Activated T-helper 2 cell treated with anti-CD3 and anti-CD28 coated beads, Interferon-gamma antibody, Interleukin-2, Interleukin-4, amounts not matched to agents 10 μg/mL and 5 μg/mL and 100 μg/mL, durations not matched to agents 14 hours and 24 hours and 36 hours (primary cell): ENCODE measurements around the gene DYNLL1. TPM values are rescaled to one million over a fixed set of nuclear protein-coding genes. Genes with fewer than 3 reads are reported as not detected.
A peak's percentile ranks its signal among the peaks of the same experiment; 100 is the strongest.
"Not testable (repeated sequence)": the region's sequence is repeated elsewhere in the genome, so short reads cannot be mapped to it uniquely, and the experiment has no call there.

ENCODE experiments used
- DNase-seq: peaks from one replicate; pipeline ENCODE4 v3.0.0; 2021; ENCODE audit warnings: low spot score
- H3K27ac Mint-ChIP-seq: one replicate; pipeline ENCODE4 v1.8.0; 2021; ENCODE audit warnings: mixed read lengths
- H3K27me3 Mint-ChIP-seq: one replicate; pipeline ENCODE4 v1.8.0; 2021; ENCODE audit warnings: low read depth, mixed read lengths
- H3K36me3 Mint-ChIP-seq: one replicate; pipeline ENCODE4 v1.8.0; 2021; ENCODE audit warnings: low read depth, mixed read lengths
- H3K4me1 Mint-ChIP-seq: one replicate; pipeline ENCODE4 v1.8.0; 2021; ENCODE audit warnings: low read depth, mixed read lengths
- H3K4me3 Mint-ChIP-seq: one replicate; pipeline ENCODE4 v1.8.0; 2021; ENCODE audit warnings: low read depth, mild to moderate bottlenecking, moderate library complexity, mixed read lengths
- H3K9me3 Mint-ChIP-seq: one replicate; pipeline ENCODE4 v1.8.0; 2021; ENCODE audit warnings: mixed read lengths
- intact Hi-C: fragments of 100-400 bp; cut with micrococcal nuclease; formaldehyde crosslinking; loops from one replicate; pipeline ENCODE4 v1.15.1; 2023
- total RNA-seq: library from RNA; stranded (reverse); gene quantifications from 2 replicates; pipeline ENCODE4 v1.2.3, GENCODE V29; 2022

Gene DYNLL1
- 323 and 329 TPM in 2 replicates for total RNA-seq

- Mint-ChIP-seq H3K27me3 (no peaks in the 10 kb centered on the region), H3K9me3 (no peaks in the 10 kb centered on the region), H3K27ac (peak within 1 kb of the TSS; percentile 87), H3K4me1 (peaks cover 31% of the 10 kb centered on the region), H3K4me3 (peak within 1 kb of the TSS; percentile 98), H3K36me3 (peaks cover 37% of the 10 kb centered on the region)
- intact Hi-C loops = loop anchor here (1.0 to 5.0 kb wide), 3 partner anchors 27 to 49 kb away; partner anchors contain the start of genes GATC, RNF10, SRSF9 and TRIAP1
- DNase-seq = peak; percentile 96
These were observed at the start of gene DYNLL1 for GRCh38 chr12:120495731-120496412. Gene DYNLL1, plus strand, starts transcription at chr12:120496113. Its CDS starts 309 bp downstream, at chr12:120496422.

- Mint-ChIP-seq H3K4me3 (peak overlapping the region; percentile 98), H3K4me1 (peaks cover 17% of the 10 kb centered on the region), H3K27ac (peak overlapping the region; percentile 98), H3K36me3 (peaks cover 55% of the 10 kb centered on the region)
- H3K27me3 Mint-ChIP-seq, H3K9me3 Mint-ChIP-seq, DNase-seq: not testable (repeated sequence)
- intact Hi-C loops = loop anchor here (1.0 to 5.0 kb wide), 4 partner anchors 9 to 82 kb away; partner anchors contain the start of genes COQ5, COX6A1, DYNLL1 and SRSF9
These were observed 49.1 kb upstream of the DYNLL1 start for GRCh38 chr12:120446844-120447178.

GRCh38 chr12:120447992-120448391, 47.9 kb upstream of the DYNLL1 start:
- Mint-ChIP-seq H3K9me3 (no peaks in the 10 kb centered on the region), H3K27me3 (peaks cover 1% of the 10 kb centered on the region), H3K4me3 (peak overlapping the region; percentile 98), H3K27ac (peak overlapping the region; percentile 98), H3K4me1 (peaks cover 17% of the 10 kb centered on the region), H3K36me3 (peaks cover 56% of the 10 kb centered on the region)
- DNase-seq = no peak
- intact Hi-C loops = loop anchor here (5.0 kb wide), 1 partner anchor 49 kb away; the partner anchor contains the start of gene DYNLL1

- H3K36me3 Mint-ChIP-seq = peaks cover 60% of the 10 kb centered on the region
- not testable (repeated sequence) for H3K27ac Mint-ChIP-seq, H3K27me3 Mint-ChIP-seq
These were observed 43.4 kb upstream of the DYNLL1 start for GRCh38 chr12:120452524-120452923.

GRCh38 chr12:120453060-120453750, 42.7 kb upstream of the DYNLL1 start:
- H3K27me3 Mint-ChIP-seq = no peaks in the 10 kb centered on the region
- no peaks in the 10 kb centered on the region for H3K9me3 Mint-ChIP-seq
- H3K4me3 Mint-ChIP-seq = no peak overlapping the region
- DNase-seq = no peak
- no peak overlapping the region for H3K27ac Mint-ChIP-seq
- H3K36me3 Mint-ChIP-seq = peaks cover 56% of the 10 kb centered on the region
- H3K4me1 Mint-ChIP-seq = peaks cover 2% of the 10 kb centered on the region
- intact Hi-C loops = no loop called here

More at GRCh38 chr12:120452524-120452923, 43.4 kb upstream of the DYNLL1 start:
- DNase-seq, H3K9me3 Mint-ChIP-seq, H3K4me1 Mint-ChIP-seq, intact Hi-C loops, H3K4me3 Mint-ChIP-seq: not testable (repeated sequence)

GRCh38 chr12:120453977-120454376, 41.9 kb upstream of the DYNLL1 start:
- no peaks in the 10 kb centered on the region for H3K27me3 Mint-ChIP-seq
- no peak overlapping the region for H3K27ac Mint-ChIP-seq
- H3K4me1 Mint-ChIP-seq = peaks cover 2% of the 10 kb centered on the region
- DNase-seq = no peak
- peaks cover 59% of the 10 kb centered on the region for H3K36me3 Mint-ChIP-seq
- H3K9me3 Mint-ChIP-seq = no peaks in the 10 kb centered on the region
- intact Hi-C loops = no loop called here
- no peak overlapping the region for H3K4me3 Mint-ChIP-seq

- no peak overlapping the region for H3K27ac Mint-ChIP-seq
- H3K9me3 Mint-ChIP-seq = no peaks in the 10 kb centered on the region
- intact Hi-C loops = no loop called here
- H3K4me1 Mint-ChIP-seq = peaks cover 4% of the 10 kb centered on the region
- H3K4me3 Mint-ChIP-seq = no peak overlapping the region
- H3K27me3 Mint-ChIP-seq = no peaks in the 10 kb centered on the region
- no peak for DNase-seq
- H3K36me3 Mint-ChIP-seq = peaks cover 60% of the 10 kb centered on the region
These were observed 40.6 kb upstream of the DYNLL1 start for GRCh38 chr12:120455302-120455701.

GRCh38 chr12:120457133-120457532, 38.8 kb upstream of the DYNLL1 start:
- peaks cover 64% of the 10 kb centered on the region for H3K36me3 Mint-ChIP-seq
- intact Hi-C loops = no loop called here
- no peak overlapping the region for H3K27ac Mint-ChIP-seq
- no peaks in the 10 kb centered on the region for H3K27me3 Mint-ChIP-seq
- DNase-seq = no peak
- H3K4me3 Mint-ChIP-seq = no peak overlapping the region
- no peaks in the 10 kb centered on the region for H3K9me3 Mint-ChIP-seq
- H3K4me1 Mint-ChIP-seq = peaks cover 4% of the 10 kb centered on the region

GRCh38 chr12:120460157-120460556, 35.8 kb upstream of the DYNLL1 start:
- Mint-ChIP-seq H3K4me1 (peaks cover 2% of the 10 kb centered on the region), H3K4me3 (no peak overlapping the region), H3K27ac (no peak overlapping the region), H3K27me3 (no peaks in the 10 kb centered on the region), H3K36me3 (peaks cover 79% of the 10 kb centered on the region), H3K9me3 (no peaks in the 10 kb centered on the region)
- intact Hi-C loops = no loop called here
- no peak for DNase-seq

GRCh38 chr12:120462099-120462640, 33.7 kb upstream of the DYNLL1 start:
- Mint-ChIP-seq H3K9me3 (no peaks in the 10 kb centered on the region), H3K4me3 (no peak overlapping the region)

GRCh38 chr12:120463712-120464111, 32.2 kb upstream of the DYNLL1 start:
- no peaks in the 10 kb centered on the region for H3K9me3 Mint-ChIP-seq
- H3K4me3 Mint-ChIP-seq = no peak overlapping the region
- no peak overlapping the region for H3K27ac Mint-ChIP-seq
- no peaks in the 10 kb centered on the region for H3K27me3 Mint-ChIP-seq
- no peak for DNase-seq
- H3K4me1 Mint-ChIP-seq = peaks cover 25% of the 10 kb centered on the region
- intact Hi-C loops = no loop called here
- H3K36me3 Mint-ChIP-seq = peaks cover 82% of the 10 kb centered on the region

More at GRCh38 chr12:120462099-120462640, 33.7 kb upstream of the DYNLL1 start:
- DNase-seq = no peak
- Mint-ChIP-seq H3K36me3 (peaks cover 78% of the 10 kb centered on the region), H3K4me1 (peaks cover 16% of the 10 kb centered on the region), H3K27ac (no peak overlapping the region), H3K27me3 (no peaks in the 10 kb centered on the region)
- intact Hi-C loops = no loop called here

- peaks cover 68% of the 10 kb centered on the region for H3K36me3 Mint-ChIP-seq
These were observed 30.2 kb upstream of the DYNLL1 start for GRCh38 chr12:120465756-120466155.

More at GRCh38 chr12:120465756-120466155, 30.2 kb upstream of the DYNLL1 start:
- H3K4me3 Mint-ChIP-seq = no peak overlapping the region
- peaks cover 26% of the 10 kb centered on the region for H3K4me1 Mint-ChIP-seq
- no peak for DNase-seq
- intact Hi-C loops = no loop called here
- H3K27ac Mint-ChIP-seq = peak overlapping the region; percentile 12
- H3K9me3 Mint-ChIP-seq = no peaks in the 10 kb centered on the region
- no peaks in the 10 kb centered on the region for H3K27me3 Mint-ChIP-seq
